GM21367 (cell line): Measurements from ENCODE around the gene SEMG1.

Experiments used
- ATAC-seq: cut with Tn5 transposase; IDR thresholded peaks from one replicate; pipeline ENCODE4 v1.9.1; 2021; ENCODE audit not compliant: unreplicated experiment

Gene SEMG1, protein sequence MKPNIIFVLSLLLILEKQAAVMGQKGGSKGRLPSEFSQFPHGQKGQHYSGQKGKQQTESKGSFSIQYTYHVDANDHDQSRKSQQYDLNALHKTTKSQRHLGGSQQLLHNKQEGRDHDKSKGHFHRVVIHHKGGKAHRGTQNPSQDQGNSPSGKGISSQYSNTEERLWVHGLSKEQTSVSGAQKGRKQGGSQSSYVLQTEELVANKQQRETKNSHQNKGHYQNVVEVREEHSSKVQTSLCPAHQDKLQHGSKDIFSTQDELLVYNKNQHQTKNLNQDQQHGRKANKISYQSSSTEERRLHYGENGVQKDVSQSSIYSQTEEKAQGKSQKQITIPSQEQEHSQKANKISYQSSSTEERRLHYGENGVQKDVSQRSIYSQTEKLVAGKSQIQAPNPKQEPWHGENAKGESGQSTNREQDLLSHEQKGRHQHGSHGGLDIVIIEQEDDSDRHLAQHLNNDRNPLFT

DNA sequence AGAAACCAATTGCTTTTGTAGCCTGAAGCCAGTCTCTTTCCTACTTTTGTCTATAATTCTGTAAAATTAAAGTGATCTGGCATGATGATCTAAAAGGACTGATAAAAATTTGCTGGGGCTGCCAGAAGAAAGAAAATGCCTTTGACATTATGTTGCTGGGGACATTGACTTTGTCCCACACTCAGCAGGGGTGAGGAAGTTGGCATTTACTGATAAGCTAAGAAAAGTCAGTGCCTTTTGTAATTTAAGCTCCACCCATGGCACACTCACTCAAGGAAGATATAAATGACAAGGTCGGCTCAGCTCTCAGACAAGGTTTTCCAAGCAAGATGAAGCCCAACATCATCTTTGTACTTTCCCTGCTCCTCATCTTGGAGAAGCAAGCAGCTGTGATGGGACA, at the start of gene SEMG1:
Gene SEMG1 (plus strand): TSS at position 309 of the 400 bp plus-strand sequence. CDS start 21 bp downstream, at position 330.
- no peak for ATAC-seq

DNA sequence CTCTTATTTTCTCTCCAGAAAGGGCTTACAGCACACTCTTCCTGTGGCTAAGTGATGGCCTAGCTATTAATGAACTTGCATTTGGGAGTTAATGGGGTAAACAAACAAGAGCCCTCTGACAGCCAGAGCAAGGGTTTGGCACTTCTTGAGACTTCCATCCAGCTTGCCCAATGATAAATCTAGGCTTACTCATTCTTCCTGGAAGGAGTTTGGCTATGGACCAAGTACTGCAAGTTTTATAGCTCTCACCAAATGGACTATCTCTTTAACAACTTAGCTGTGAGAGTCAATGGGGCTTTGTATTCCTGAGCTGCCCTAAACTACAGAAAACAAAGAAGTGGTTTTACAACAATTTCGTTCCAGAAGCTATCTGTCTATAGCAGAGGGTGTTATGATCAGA, 48.9 kb upstream of the SEMG1 start:
- no peak for ATAC-seq

GRCh38 chr20:45163083-45163803, 43.6 kb upstream of the SEMG1 start:
- ATAC-seq, result no peak

DNA sequence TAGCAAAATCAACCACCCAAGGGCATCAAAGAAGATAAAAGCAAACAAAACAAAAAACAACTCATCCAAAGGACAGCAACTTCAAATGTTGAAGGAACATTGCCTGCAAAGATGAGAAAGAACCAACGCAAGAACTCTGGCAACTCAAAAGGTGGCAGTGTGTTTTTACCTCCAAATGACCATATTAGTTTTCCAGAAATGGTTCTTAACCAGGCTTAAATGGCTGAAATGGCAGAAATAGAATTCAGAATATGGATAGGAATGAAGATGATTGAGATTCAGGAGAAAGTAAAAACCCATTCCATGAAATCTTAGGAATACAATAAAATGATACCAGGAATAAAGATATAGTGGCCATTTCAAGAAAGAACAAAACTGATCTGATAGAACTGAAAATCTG, 41.9 kb upstream of the SEMG1 start:
- ATAC-seq, result no peak

- ATAC-seq, result no peak
Observed at GRCh38 chr20:45173522-45173921, 33.3 kb upstream of the SEMG1 start.

DNA sequence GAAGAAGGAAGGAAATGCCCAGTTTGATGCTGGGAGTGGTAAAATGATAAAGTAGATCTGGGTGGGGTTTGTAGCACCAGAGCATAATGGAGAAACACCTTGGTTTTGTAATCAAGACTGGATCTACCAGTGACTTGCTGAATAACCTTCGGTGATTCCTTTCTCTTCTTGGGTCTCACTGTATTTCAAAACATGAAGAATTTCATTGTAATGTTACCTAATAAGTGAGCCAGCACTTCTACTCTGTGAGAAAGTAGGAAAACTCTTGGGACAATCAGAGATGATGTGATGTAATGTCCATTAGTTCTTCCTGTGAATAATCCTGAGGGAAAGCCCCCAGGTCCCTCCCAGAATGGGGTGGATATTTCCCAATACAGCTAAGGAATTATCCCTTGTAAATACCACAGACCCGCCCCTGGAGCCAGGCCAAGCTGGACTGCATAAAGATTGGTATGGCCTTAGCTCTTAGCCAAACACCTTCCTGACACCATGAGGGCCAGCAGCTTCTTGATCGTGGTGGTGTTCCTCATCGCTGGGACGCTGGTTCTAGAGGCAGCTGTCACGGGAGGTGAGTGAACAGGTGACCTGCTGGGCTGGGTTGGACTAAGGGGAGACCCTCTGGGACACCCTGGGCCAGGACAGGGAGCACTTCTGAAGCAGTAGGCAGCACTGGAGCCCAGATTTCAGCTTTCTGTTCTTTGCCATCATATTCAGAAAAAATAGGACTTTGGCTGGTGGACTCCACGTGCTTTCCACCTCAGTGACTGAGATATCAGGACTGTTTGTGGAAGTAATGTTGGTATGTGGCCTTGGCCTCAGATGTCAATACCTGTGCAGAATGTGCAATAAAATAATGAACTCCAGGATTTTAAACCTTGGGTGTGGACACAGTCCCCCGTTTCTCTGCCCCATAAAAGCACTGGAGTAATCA, 32.1 kb upstream of the SEMG1 start, which contains the start of gene PI3:
Gene PI3 (plus strand): TSS at position 469 of the 931 bp plus-strand sequence. CDS start 21 bp downstream, at position 490.
- ATAC-seq, result no peak

- ATAC-seq, result no peak
Observed at GRCh38 chr20:45176526-45177267, 30.1 kb upstream of the SEMG1 start.

GRCh38 chr20:45179166-45179565, 27.7 kb upstream of the SEMG1 start:
- ATAC-seq, result no peak

DNA sequence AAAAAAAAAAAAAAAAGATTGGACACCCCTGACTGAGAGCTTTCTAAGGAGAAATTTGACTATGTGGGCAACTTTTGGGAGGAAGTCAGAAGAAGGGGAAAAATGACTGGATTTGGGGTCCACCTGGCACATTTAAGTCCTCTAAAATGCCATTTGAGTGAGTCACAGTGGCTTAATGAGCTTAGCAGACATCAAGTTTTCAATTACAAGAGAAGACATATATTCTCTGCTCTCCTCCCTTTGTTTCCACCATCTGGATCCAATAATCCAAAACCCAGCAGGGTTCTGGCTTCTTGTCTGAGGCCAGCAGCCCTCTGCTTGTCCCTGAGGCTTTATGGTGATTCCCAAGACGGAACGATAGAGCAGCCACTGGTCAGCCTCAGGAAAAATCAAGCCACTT, 25.2 kb upstream of the SEMG1 start:
- ATAC-seq, result no peak

- no peak for ATAC-seq
Observed at GRCh38 chr20:45183084-45183483, 23.7 kb upstream of the SEMG1 start.

- no peak for ATAC-seq
Observed at GRCh38 chr20:45187693-45188092, 19.1 kb upstream of the SEMG1 start.

DNA sequence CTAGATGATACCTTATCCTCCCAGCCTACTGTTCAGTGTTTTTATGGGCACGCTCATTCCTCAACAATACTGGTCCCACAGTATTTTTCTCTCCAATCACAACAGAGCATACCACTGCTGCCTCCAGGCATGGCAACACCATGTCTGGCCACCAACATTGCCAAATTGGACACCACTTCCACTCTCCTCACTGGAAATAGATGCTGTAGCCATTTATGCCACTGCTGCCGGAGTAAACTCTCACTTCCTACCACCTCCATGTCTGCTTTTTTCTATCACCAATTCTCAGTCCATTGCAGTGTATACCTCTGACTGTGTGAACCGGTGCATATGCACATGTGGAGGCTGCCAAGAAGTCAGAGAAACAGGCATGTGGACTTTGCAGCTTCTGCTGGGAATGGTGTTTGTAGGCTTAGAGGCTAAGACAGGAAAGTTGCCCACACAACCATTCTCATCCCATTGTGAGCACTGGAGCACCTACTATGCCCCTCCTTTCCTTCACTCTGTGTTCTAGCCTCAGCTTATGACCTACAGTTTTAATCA, 17.7 kb upstream of the SEMG1 start:
- no peak for ATAC-seq

- no peak for ATAC-seq
Observed at GRCh38 chr20:45189861-45190260, 17.0 kb upstream of the SEMG1 start.

DNA sequence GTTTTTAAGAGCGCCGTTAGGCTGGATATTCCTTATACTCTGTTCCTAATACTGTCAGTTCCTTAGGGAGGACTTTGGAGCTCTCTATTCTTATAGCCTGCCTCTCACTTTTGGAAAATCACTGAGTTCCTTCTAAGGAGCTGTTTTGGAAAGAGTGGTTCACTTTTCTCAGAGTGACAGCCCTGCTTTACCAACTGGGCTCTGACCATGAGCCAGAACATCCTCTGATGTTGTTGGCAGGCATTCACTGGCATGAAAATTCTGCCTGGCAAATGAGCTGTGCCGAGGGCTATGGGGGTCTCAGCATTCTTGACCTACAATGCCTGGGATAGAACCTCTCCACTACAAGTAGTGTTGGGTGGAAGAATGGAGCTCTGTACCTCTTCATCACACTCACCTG, 14.9 kb upstream of the SEMG1 start:
- no peak for ATAC-seq

DNA sequence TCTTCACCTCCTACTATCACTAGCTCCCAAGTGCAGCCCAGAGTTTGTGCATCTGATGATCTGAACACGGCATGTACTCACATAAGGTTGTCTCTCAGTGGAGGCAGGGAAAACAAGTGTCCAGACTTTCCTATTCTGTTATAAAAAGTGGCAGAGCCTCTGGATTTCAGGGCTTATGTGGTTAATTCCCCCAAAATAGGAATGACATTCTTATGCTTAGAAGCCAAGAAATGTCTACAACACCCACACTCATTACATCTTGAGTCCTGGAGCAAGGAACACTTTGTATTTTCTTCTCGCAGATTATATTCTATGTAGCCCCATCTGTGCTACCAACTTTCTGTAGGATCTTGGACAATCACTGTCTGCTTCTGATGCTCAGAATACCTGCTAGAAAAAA, 13.5 kb upstream of the SEMG1 start:
- no peak for ATAC-seq

- ATAC-seq, result no peak
Observed at GRCh38 chr20:45209924-45210323, 3.1 kb downstream of the SEMG1 start.

- no peak for ATAC-seq
Observed at GRCh38 chr20:45211569-45212474, 5.0 kb downstream of the SEMG1 start.

DNA sequence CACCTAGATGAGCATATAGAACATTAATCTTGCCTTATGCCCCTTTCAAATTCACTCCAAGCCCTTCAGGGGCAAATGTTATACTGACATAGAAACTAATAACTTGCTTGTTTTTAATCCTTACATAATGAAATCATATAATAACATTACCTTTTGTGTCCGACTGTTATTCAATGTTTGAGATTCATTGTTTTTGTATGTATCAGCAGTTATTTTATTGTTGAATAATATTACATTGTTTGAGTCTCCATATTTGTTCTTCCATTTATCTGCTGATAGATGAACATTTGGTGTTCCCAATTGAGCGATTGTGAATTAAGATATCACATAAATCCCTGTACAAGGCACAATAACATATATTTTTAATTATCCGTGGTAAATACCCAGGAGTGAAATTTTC, 6.0 kb downstream of the SEMG1 start:
- ATAC-seq, result no peak

- ATAC-seq, result no peak
Observed at GRCh38 chr20:45218124-45218523, 11.3 kb downstream of the SEMG1 start.
